Stimulated activated CD8-positive, alpha-beta memory T cell treated with anti-CD3 and anti-CD28 coated beads, Interleukin-4, amount 100 ng/mL, for 1 hour (primary cell): ENCODE results near the gene PIN1.
A peak's percentile ranks its signal among the peaks of the same experiment; 100 is the strongest.

Experiments used
- DNase-seq, 2 donors: peaks; one replicate each; pipeline ENCODE4 v3.0.0-alpha.2; 2020; ENCODE audit warnings: low read depth in 2 of 2, low spot score in 1 of 2

PIN1 gene

GRCh38 chr19:9856609-9857008 lies 21.5 kb downstream of the PIN1 start:
- DNase-seq, result no peak

- no peak for DNase-seq
Observed at GRCh38 chr19:9857076-9857721, 22.1 kb downstream of the PIN1 start.

GRCh38 chr19:9857920-9858746 lies 23.0 kb downstream of the PIN1 start:
- DNase-seq, result no peak

- DNase-seq, result no peak
Observed at GRCh38 chr19:9858766-9859165, 23.6 kb downstream of the PIN1 start.

- DNase-seq, result no peak
Observed at GRCh38 chr19:9860407-9860806, 25.3 kb downstream of the PIN1 start.

- no peak for DNase-seq
Observed at GRCh38 chr19:9861503-9861902, 26.4 kb downstream of the PIN1 start.

GRCh38 chr19:9862938-9863337 lies 27.8 kb downstream of the PIN1 start:
- no peak for DNase-seq

GRCh38 chr19:9863759-9864158 lies 28.6 kb downstream of the PIN1 start:
- no peak for DNase-seq

GRCh38 chr19:9865732-9866501 lies 30.8 kb downstream of the PIN1 start:
- peak in 1 of 2 donors; percentile 18 for DNase-seq

- DNase-seq, result no peak
Observed at GRCh38 chr19:9868983-9869617, 34.0 kb downstream of the PIN1 start.

GRCh38 chr19:9871626-9872338 lies 36.7 kb downstream of the PIN1 start:
- DNase-seq, result no peak

GRCh38 chr19:9872618-9873242 lies 37.6 kb downstream of the PIN1 start:
- no peak for DNase-seq

GRCh38 chr19:9875031-9875627 lies 40.0 kb downstream of the PIN1 start:
- no peak for DNase-seq

GRCh38 chr19:9875796-9876195 lies 40.7 kb downstream of the PIN1 start:
- no peak for DNase-seq

GRCh38 chr19:9877780-9878510 lies 42.8 kb downstream of the PIN1 start:
- DNase-seq, result no peak

- DNase-seq, result no peak
Observed at GRCh38 chr19:9878511-9879196, 43.5 kb downstream of the PIN1 start.

GRCh38 chr19:9881720-9882119 lies 46.6 kb downstream of the PIN1 start:
- DNase-seq, result no peak

GRCh38 chr19:9883231-9883758 lies 48.2 kb downstream of the PIN1 start:
- DNase-seq, result no peak
